Endothelial cell (in vitro differentiated cells): ENCODE measurements around the gene GDA. TPM values are rescaled to one million over a fixed set of nuclear protein-coding genes. Genes with fewer than 3 reads are reported as not detected.
A peak's percentile ranks its signal among the peaks of the same experiment; 100 is the strongest.

ENCODE experiments used
- DNase-seq: peaks from one replicate; pipeline ENCODE4 v3.0.0; 2021; ENCODE audit warnings: low spot score
- H3K27ac Mint-ChIP-seq: one replicate; pipeline ENCODE4 v1.8.0; 2021; ENCODE audit warnings: mixed read lengths, inconsistent platforms; ENCODE audit not compliant: unreplicated experiment
- H3K27me3 Mint-ChIP-seq: one replicate; pipeline ENCODE4 v1.8.0; 2021; ENCODE audit warnings: mild to moderate bottlenecking, moderate library complexity, mixed read lengths, inconsistent platforms; ENCODE audit not compliant: unreplicated experiment
- H3K36me3 Mint-ChIP-seq: one replicate; pipeline ENCODE4 v1.8.0; 2021; ENCODE audit warnings: mild to moderate bottlenecking, low read depth, mixed read lengths, inconsistent platforms; ENCODE audit not compliant: unreplicated experiment
- H3K4me1 Mint-ChIP-seq: one replicate; pipeline ENCODE4 v1.8.0; 2021; ENCODE audit warnings: mild to moderate bottlenecking, mixed read lengths, inconsistent platforms; ENCODE audit not compliant: unreplicated experiment
- H3K4me3 Mint-ChIP-seq: one replicate; pipeline ENCODE4 v1.8.0; 2021; ENCODE audit warnings: mild to moderate bottlenecking, mixed read lengths, inconsistent platforms; ENCODE audit not compliant: unreplicated experiment
- H3K9me3 Mint-ChIP-seq: one replicate; pipeline ENCODE4 v1.8.0; 2021; ENCODE audit warnings: mixed read lengths, inconsistent platforms; ENCODE audit not compliant: unreplicated experiment
- total RNA-seq: library from RNA; stranded (reverse); fragmentation: NEBNext Ultra II Directional; extraction: Animal tissue kit (Norgen Biotek cat#: 25700); gene quantifications from one replicate; pipeline ENCODE4 v1.2.1, GENCODE V29; 2021; ENCODE audit not compliant: unreplicated experiment
- TF ChIP-seq, protein P1 (sequence below): fragments of 200-600 bp; sonication (generic); IDR thresholded peaks from one replicate; pipeline ENCODE4 v1.5.0; 2021; ENCODE audit warnings: antibody characterized with exemption; ENCODE audit not compliant: unreplicated experiment

GDA gene
- total RNA-seq, 1 donor from 2014 or later: 0.23 TPM

DNA sequence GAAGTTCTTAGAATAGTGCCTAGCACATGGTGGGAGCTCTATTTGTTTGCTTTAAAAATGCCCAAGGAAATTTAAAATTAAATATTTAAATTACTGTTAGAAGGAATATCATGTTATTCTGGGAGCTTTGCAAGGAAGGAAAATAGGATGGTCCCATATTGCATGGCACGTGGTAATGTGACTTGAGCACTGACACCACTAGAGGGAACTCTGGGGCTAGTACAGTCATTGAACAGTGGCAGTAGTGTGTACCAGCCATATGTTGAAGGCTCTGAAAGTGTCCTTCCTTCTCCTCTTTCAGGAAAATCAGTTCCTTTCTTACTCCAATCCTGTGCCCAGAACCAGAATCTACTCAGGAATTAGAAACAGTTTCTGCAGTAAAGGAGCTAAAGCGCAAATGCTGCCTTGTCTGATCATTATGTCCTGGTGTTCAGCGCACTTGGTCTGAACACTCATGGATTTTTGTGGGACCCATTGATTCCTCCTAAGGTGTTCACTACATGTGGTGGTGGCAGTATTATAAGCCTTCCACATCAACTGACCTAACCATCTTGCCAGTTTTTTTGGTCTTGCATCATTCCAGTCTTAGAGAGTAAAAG lies 54.1 kb downstream of the GDA start:
- Mint-ChIP-seq H3K4me1 (peaks cover 2% of the 10 kb centered on the region), H3K36me3 (no peaks in the 10 kb centered on the region), H3K27me3 (no peaks in the 10 kb centered on the region), H3K9me3 (no peaks in the 10 kb centered on the region), H3K4me3 (no peak overlapping the region), H3K27ac (no peak overlapping the region)
- DNase-seq: peak; percentile 47
- TF ChIP-seq, protein P1, sequence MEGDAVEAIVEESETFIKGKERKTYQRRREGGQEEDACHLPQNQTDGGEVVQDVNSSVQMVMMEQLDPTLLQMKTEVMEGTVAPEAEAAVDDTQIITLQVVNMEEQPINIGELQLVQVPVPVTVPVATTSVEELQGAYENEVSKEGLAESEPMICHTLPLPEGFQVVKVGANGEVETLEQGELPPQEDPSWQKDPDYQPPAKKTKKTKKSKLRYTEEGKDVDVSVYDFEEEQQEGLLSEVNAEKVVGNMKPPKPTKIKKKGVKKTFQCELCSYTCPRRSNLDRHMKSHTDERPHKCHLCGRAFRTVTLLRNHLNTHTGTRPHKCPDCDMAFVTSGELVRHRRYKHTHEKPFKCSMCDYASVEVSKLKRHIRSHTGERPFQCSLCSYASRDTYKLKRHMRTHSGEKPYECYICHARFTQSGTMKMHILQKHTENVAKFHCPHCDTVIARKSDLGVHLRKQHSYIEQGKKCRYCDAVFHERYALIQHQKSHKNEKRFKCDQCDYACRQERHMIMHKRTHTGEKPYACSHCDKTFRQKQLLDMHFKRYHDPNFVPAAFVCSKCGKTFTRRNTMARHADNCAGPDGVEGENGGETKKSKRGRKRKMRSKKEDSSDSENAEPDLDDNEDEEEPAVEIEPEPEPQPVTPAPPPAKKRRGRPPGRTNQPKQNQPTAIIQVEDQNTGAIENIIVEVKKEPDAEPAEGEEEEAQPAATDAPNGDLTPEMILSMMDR: no peak

DNA sequence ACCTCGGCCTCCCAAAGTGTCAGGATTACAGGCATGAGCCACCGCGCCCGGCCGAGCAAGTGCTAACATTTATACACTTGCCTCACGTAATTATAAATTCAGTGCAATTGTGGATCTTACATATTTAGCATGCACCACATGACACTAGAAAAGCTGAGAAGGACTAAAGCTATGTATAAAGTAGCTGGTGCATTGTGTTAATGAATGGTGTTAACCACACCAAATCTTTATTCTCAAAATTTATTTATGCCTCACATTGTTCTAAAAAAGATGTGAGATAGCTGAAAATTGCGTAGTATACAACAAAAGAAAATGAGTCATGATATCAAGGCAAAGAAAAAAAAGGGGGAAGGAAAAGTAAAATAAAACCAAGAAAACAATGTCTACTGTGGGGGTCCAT lies 54.8 kb downstream of the GDA start:
- Mint-ChIP-seq H3K36me3 (no peaks in the 10 kb centered on the region), H3K27me3 (no peaks in the 10 kb centered on the region), H3K4me1 (peaks cover 2% of the 10 kb centered on the region), H3K9me3 (no peaks in the 10 kb centered on the region), H3K27ac (no peak overlapping the region), H3K4me3 (no peak overlapping the region)
- TF ChIP-seq, protein P1: no peak
- DNase-seq: no peak

DNA sequence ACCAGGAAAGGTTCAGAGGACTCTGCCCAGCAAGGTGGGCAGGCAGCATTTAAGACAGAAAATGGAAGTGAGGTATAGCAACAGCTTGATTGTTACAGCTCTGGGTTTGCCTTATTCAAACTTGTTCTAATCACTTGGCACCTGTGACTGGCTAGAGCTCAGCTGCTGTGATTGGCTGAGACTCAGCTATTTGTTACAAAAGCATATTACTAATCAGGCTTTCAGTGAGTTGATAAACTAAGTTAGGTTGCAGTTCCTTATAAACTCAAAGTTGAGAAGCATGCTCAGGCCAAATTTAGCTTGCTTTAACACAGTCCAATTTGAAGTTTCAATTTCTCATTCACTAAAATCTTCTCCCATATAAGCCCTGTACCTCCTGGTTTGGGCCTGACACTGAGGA lies 56.3 kb downstream of the GDA start:
- H3K9me3 Mint-ChIP-seq: no peaks in the 10 kb centered on the region
- H3K27ac Mint-ChIP-seq: no peak overlapping the region
- H3K4me3 Mint-ChIP-seq: no peak overlapping the region
- H3K4me1 Mint-ChIP-seq: peaks cover 2% of the 10 kb centered on the region
- no peak for DNase-seq
- H3K36me3 Mint-ChIP-seq: no peaks in the 10 kb centered on the region
- TF ChIP-seq, protein P1: no peak
- H3K27me3 Mint-ChIP-seq: no peaks in the 10 kb centered on the region

DNA sequence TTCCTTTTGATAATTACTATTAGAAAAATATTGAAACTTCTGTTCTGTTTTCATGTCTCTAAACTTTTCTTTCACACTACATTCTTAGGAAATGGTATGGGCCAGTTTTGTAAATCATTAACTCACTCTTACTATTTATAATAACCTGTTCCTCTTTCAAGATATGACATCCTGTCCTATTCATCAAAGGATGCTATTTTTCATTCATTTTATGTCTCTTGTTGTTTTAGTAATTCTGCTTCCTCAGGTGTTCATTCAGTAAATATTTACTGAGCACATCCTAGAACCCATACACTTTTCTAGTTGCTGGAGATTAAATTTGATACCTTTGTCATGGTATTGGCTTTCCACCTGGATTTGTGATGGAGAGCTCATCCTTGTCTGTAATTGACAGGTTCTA lies 58.0 kb downstream of the GDA start:
- Mint-ChIP-seq H3K4me1 (peaks cover 2% of the 10 kb centered on the region), H3K9me3 (no peaks in the 10 kb centered on the region), H3K4me3 (no peak overlapping the region), H3K36me3 (no peaks in the 10 kb centered on the region), H3K27me3 (peaks cover 2% of the 10 kb centered on the region), H3K27ac (no peak overlapping the region)
- TF ChIP-seq, protein P1: no peak
- DNase-seq: no peak

DNA sequence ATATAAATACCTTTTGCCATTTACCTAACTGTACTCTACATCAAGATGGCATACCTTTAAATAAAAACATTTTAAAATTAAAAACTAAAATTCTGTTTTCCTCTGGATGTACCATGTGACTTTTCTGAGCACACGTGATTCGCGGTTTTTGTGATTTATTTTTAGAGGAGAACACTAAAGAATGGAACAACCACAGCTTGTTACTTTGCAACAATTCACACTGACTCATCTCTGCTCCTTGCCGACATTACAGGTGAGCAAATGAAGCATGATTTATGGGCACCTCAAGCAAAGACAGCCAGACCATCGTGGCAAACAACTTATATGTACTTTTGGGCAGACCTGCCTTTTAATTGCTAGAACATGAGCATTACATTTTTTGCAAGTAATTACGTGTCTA lies 61.3 kb downstream of the GDA start:
- H3K27me3 Mint-ChIP-seq: peaks cover 2% of the 10 kb centered on the region
- TF ChIP-seq, protein P1: no peak
- no peak overlapping the region for H3K27ac Mint-ChIP-seq
- DNase-seq: no peak
- no peak overlapping the region for H3K4me3 Mint-ChIP-seq
- H3K36me3 Mint-ChIP-seq: no peaks in the 10 kb centered on the region
- no peaks in the 10 kb centered on the region for H3K4me1 Mint-ChIP-seq
- H3K9me3 Mint-ChIP-seq: no peaks in the 10 kb centered on the region
